Loucy (cell line): ENCODE data around the gene TREML2.

Source experiments
- CTCF ChIP-seq: fragments of 200-600 bp; sonication (generic); conservative IDR thresholded peaks from 2 replicates; pipeline ENCODE4 v1.5.1; 2014; ENCODE audit warnings: mild to moderate bottlenecking, antibody characterized with exemption, low read length
- EZH2phosphoT487 ChIP-seq: fragments of 200-600 bp; IDR thresholded peaks from 2 replicates; pipeline ENCODE4 v1.6.1; 2018; ENCODE audit warnings: antibody characterized with exemption, mild to moderate bottlenecking, moderate library complexity, borderline replicate concordance

DNA sequence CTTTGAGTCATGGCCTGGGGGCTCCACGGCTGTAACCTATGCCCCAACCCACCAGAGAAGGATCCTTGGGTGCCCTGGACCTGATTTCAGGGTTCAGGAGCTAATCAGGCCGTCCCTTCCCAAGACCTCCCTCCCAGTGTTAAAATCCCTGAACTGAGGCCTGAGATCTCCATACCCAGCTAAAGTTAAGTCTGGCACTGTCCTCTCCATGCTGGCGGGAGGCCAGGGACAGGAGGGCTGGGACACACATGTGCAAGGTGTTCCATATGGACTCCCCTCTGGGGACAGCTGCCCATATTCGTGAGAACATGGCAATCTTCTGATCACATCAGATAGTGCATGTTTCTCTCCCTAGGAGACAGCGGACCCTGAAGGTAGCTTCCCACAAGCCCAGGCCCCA lies 15.7 kb upstream of the TREML2 start:
- TF ChIP-seq CTCF = no peak
- no peak for TF ChIP-seq EZH2phosphoT487
